Measurements from ENCODE around the gene UBL4B.
"Not testable (repeated sequence)": the region's sequence is repeated elsewhere in the genome, so short reads cannot be mapped to it uniquely, and the experiment has no call there.

The UBL4B gene, protein sequence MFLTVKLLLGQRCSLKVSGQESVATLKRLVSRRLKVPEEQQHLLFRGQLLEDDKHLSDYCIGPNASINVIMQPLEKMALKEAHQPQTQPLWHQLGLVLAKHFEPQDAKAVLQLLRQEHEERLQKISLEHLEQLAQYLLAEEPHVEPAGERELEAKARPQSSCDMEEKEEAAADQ

GRCh38 chr1:110112143-110112542, at the start of gene UBL4B:
UBL4B (plus strand) TSS chr1:110112443; CDS start chr1:110112535, 92 bp downstream.
- no peak for DNase-seq

DNA sequence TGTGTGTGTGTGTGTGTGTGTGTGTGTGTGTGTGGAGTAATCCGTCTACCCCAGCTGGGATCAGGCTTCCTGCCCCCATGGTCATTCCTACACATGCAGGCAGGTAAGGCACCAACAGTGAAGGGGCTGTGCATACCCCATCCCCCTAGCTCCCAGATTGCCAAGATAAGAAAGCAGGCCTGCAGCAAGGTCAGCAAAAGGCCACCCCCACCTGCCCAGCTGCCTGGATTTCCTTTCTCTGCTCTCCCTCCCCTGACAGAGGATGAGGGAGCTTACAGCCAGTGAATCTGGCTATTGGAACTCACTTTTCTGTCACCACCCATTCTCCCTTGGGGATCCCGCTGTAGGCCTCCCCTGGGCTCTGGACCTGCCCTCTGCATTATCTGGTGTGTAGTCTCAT, 49.6 kb upstream of the UBL4B start:
- no peak for DNase-seq

DNA sequence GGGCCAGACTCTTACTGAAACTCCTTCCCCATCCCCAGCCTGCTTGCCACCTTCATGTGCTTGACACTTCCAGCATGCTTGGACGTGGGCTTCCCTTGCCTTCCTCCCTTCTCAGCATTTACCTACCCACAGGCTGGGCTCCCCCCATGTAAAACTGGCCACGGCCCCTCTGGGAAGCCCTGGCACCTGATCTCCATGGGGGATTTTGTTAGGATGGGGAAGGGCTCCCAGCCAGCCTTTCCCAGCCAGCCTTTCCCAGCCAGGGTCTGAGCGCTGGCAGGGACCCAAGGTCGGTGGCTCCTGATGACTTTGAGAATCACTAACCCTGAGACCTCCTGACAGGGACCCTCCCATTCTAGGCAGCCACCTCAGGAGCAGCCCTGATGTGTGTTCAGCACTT, 48.5 kb upstream of the UBL4B start:
- no peak for DNase-seq

- DNase-seq: no peak
Observed at GRCh38 chr1:110064576-110065337, 47.5 kb upstream of the UBL4B start.

DNA sequence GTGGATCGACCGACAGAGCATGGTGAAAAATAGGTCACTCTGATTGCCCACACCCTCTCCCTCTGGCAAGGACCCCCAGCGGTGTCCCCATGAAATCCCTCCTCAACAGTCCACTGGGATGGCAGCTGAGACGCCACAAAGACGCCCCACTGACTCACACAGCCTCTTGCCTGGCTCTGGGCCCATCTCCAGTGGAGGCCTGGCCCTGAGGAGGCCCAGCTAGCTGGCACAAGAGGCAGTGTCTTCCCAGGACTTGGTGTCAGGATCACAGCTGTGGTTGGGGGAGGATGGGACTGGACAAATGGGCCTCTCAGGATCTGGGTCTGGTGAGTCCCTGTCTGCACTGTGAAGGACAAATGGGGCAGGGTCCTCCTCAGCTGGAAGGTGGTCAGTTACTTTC, 46.4 kb upstream of the UBL4B start:
- no peak for DNase-seq

GRCh38 chr1:110067479-110067892, 44.8 kb upstream of the UBL4B start:
- DNase-seq: no peak

- no peak for DNase-seq
Observed at GRCh38 chr1:110067893-110068645, 44.2 kb upstream of the UBL4B start.

GRCh38 chr1:110068646-110069403, 43.4 kb upstream of the UBL4B start:
- DNase-seq: no peak

GRCh38 chr1:110069404-110070281, 42.6 kb upstream of the UBL4B start:
- no peak for DNase-seq

DNA sequence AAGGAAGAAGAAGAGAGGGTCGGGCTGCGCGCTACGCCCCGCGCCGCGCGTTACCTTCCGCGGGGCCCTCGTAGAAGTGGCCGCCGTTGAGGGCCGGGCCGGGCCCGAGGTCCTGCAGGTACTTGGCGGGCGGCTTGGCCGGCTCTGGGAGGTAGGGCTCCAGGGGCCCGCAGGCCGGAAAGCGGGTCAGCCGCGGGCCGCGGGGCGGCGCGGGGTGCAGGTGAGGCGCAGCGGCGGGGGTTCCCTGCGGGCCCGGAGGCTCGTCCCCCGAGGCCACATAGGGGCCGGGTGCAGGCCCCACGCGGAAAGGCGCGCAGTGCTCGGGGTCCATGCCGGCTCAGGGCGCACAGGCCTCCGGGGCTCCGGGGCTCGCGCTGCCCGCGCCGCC, 42.0 kb upstream of the UBL4B start:
- DNase-seq: no peak

- DNase-seq: no peak
Observed at GRCh38 chr1:110070671-110071242, 41.5 kb upstream of the UBL4B start, which contains the start of gene ALX3. ALX3 (minus strand) TSS chr1:110070672; CDS start chr1:110070612, 60 bp downstream.

- no peak for DNase-seq
Observed at GRCh38 chr1:110074166-110074565, 38.1 kb upstream of the UBL4B start.

GRCh38 chr1:110076789-110077500, 35.3 kb upstream of the UBL4B start:
- no peak for DNase-seq

- not testable (repeated sequence) for DNase-seq
Observed at GRCh38 chr1:110079995-110080394, 32.2 kb upstream of the UBL4B start.

- no peak for DNase-seq
Observed at GRCh38 chr1:110081061-110081460, 31.2 kb upstream of the UBL4B start.

DNA sequence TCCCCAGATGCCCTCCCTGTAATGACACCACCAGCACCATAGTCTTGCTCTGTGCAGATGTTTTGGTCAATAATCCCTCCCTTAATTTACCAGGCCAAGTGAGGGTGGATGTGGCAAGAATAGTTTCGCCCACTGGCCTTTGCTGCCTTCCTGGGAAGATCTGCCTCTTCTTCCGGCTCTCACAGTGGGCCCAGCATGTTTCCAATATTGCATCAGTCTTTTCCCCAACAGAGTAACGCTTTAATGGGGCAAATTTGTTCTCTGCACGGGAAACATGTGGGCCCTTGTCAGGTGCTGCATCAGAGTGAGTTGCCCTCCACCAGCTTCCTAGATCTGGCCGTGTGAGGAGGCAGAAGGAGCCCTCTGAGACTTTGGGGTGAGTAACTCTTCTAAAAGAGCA, 29.8 kb upstream of the UBL4B start:
- DNase-seq: no peak

GRCh38 chr1:110083061-110083865, 29.0 kb upstream of the UBL4B start:
- no peak for DNase-seq

DNA sequence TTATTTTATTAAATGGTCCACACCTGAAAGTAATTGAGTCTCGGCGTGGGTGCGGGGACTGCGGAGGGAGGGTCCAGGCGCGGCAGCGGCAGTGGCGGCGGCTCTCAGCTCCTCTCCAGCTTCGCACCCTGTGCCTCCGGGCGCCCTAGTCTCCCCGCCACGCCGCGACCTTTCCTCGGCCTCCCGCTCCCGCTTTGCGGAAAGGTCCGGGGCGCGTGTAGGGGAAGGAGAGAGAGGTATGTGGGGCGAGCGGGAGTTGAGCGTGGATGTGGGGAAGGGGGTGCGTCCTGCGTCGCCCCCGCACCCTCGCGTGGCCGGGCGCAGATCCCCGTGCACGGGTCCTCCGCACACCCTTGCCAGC, 28.4 kb upstream of the UBL4B start:
- no peak for DNase-seq

GRCh38 chr1:110084227-110085078, 27.8 kb upstream of the UBL4B start:
- no peak for DNase-seq

Data from SW 1271 (cell line).